GM12872 (cell line): ENCODE data around the gene HAP1.

ENCODE experiments used
- CTCF ChIP-seq: IDR thresholded peaks from 3 replicates; pipeline ENCODE4 v1.5.1; 2011; ENCODE audit warnings: low read depth, mild to moderate bottlenecking, low read length, moderate library complexity; ENCODE audit not compliant: insufficient read depth

The HAP1 gene

GRCh38 chr17:41684035-41684434 lies 50.4 kb downstream of the HAP1 start:
- TF ChIP-seq CTCF, result no peak

GRCh38 chr17:41683441-41684007 lies 50.9 kb downstream of the HAP1 start:
- TF ChIP-seq CTCF, result no peak

- TF ChIP-seq CTCF, result no peak
Measured at GRCh38 chr17:41682631-41683030, 51.8 kb downstream of the HAP1 start.

- TF ChIP-seq CTCF, result no peak
Measured at GRCh38 chr17:41681776-41682175, 52.7 kb downstream of the HAP1 start.

DNA sequence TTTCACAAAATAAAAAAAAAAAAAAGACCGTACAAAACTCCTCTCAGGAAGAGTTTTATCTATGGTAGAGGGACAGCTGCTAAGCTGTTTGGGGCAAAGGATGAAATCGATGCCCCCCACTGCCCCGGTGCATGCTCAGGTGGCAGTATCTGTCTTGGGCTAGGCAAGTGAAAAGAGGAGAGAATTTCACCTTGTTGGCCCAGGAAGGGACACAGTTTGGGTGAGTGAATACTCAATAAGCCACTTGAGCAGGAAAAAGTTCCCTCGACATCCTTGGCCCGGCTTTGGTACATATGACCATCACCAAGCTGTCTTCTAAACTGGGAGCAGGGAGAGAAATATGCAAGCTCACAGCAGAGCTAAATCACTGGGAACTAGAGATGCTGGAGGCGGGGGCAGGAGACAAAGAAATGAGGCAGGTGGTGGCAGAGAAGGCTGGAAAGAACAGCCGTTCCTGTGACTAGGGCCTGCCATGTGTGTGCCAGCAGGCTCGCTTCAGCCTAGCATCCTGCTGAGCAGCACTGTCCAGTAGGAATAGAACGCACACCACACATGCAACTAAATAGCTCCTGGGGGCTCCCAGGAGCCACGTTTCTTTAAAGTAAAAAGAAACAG lies 53.9 kb downstream of the HAP1 start:
- TF ChIP-seq CTCF, result no peak

GRCh38 chr17:41679740-41680425 lies 54.6 kb downstream of the HAP1 start:
- no peak for TF ChIP-seq CTCF

- peak; percentile 46; the same call in 2 of the 3 replicates for TF ChIP-seq CTCF
Measured at GRCh38 chr17:41678907-41679739, 55.3 kb downstream of the HAP1 start.
